Measurements from ENCODE around the gene RAD54L2.
A peak's percentile ranks its signal among the peaks of the same experiment; 100 is the strongest.
"Not testable (repeated sequence)": the region's sequence is repeated elsewhere in the genome, so short reads cannot be mapped to it uniquely, and the experiment has no call there.

RAD54L2 gene

GRCh38 chr3:51539291-51539941, 897 bp downstream of the RAD54L2 start:
- DNase-seq (ENCODE audit: low read depth) = peak; percentile 66

- DNase-seq (ENCODE audit: low read depth) = not testable (repeated sequence)
Measured at GRCh38 chr3:51542596-51542995, 4.1 kb downstream of the RAD54L2 start.

- no peak for DNase-seq (ENCODE audit: low read depth)
Measured at GRCh38 chr3:51544011-51544775, 5.7 kb downstream of the RAD54L2 start.

GRCh38 chr3:51547274-51547673, 8.8 kb downstream of the RAD54L2 start:
- no peak for DNase-seq (ENCODE audit: low read depth)

- DNase-seq (ENCODE audit: low read depth) = no peak
Measured at GRCh38 chr3:51549311-51549710, 10.8 kb downstream of the RAD54L2 start.

- no peak for DNase-seq (ENCODE audit: low read depth)
Measured at GRCh38 chr3:51550080-51550819, 11.7 kb downstream of the RAD54L2 start.

GRCh38 chr3:51557993-51558392, 19.5 kb downstream of the RAD54L2 start:
- DNase-seq (ENCODE audit: low read depth) = no peak

- DNase-seq (ENCODE audit: low read depth) = peak; percentile 80
Measured at GRCh38 chr3:51559411-51559888, 20.9 kb downstream of the RAD54L2 start.

GRCh38 chr3:51559961-51560360, 21.4 kb downstream of the RAD54L2 start:
- DNase-seq (ENCODE audit: low read depth) = no peak

- DNase-seq (ENCODE audit: low read depth) = not testable (repeated sequence)
Measured at GRCh38 chr3:51562403-51562802, 23.9 kb downstream of the RAD54L2 start.

- DNase-seq (ENCODE audit: low read depth) = peak; percentile 10
Measured at GRCh38 chr3:51568036-51568435, 29.5 kb downstream of the RAD54L2 start.

GRCh38 chr3:51568996-51569395, 30.5 kb downstream of the RAD54L2 start:
- no peak for DNase-seq (ENCODE audit: low read depth)

GRCh38 chr3:51578238-51578637, 39.7 kb downstream of the RAD54L2 start:
- DNase-seq (ENCODE audit: low read depth) = no peak

- no peak for DNase-seq (ENCODE audit: low read depth)
Measured at GRCh38 chr3:51580418-51580817, 41.9 kb downstream of the RAD54L2 start.

- peak; percentile 42 for DNase-seq (ENCODE audit: low read depth)
Measured at GRCh38 chr3:51581524-51581923, 43.0 kb downstream of the RAD54L2 start.

GRCh38 chr3:51585197-51585596, 46.7 kb downstream of the RAD54L2 start:
- no peak for DNase-seq (ENCODE audit: low read depth)

GRCh38 chr3:51585871-51586270, 47.4 kb downstream of the RAD54L2 start:
- no peak for DNase-seq (ENCODE audit: low read depth)
